ENCODE results near the gene ARRB1.

DNA sequence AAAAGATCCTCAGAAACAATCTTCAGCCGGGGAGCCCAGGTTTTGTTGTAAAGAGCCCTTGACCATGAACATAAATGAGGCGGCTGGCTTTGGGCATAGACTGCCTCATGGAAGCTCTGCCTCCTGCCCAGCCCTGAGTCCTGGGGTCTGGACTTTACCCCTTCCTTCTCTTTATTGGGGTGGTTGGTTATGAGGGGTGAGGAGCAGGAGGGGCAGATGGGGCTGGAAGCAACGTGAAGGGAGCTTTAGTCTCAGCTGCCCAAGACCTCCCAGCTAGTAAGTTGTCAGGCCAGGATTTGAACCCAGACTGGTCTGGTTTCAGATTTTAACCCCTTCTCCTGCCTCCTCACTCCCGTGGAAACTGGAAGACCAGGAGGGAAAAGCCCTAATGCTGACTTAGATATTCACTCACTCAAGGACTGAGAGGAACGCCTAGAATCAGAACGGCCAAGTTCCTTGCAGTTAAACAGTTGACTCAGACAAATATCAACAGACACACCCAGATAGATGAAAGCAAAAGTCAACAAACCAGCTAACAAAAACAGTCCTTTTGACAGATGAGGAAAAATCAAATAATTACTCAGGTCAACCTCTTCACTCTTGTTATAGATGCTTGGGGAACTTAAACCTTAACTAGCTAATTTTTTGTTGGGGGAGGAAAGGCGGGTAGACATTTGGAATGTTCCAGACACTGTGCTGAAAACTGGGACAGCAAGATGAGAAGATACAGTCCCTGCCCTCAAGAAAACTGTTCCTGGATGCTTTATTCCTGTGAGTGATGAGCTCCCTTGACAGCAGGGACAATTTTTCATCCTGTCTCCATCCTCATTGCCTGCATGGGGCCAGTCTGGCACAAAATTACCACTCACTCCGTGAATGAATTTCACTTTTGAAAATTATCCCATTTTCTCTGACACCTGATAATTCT is 20.8 kb upstream of the ARRB1 start:
- TF ChIP-seq, protein P1, sequence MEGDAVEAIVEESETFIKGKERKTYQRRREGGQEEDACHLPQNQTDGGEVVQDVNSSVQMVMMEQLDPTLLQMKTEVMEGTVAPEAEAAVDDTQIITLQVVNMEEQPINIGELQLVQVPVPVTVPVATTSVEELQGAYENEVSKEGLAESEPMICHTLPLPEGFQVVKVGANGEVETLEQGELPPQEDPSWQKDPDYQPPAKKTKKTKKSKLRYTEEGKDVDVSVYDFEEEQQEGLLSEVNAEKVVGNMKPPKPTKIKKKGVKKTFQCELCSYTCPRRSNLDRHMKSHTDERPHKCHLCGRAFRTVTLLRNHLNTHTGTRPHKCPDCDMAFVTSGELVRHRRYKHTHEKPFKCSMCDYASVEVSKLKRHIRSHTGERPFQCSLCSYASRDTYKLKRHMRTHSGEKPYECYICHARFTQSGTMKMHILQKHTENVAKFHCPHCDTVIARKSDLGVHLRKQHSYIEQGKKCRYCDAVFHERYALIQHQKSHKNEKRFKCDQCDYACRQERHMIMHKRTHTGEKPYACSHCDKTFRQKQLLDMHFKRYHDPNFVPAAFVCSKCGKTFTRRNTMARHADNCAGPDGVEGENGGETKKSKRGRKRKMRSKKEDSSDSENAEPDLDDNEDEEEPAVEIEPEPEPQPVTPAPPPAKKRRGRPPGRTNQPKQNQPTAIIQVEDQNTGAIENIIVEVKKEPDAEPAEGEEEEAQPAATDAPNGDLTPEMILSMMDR (IDR thresholded peaks at IDR 0.05) = no peak
- no peak for TF ChIP-seq POLR2A (IDR thresholded peaks at IDR 0.05)
